H1 (cell line): ENCODE data around the gene PLXNB3. TPM values are rescaled to one million over a fixed set of nuclear protein-coding genes. Genes with fewer than 3 reads are reported as not detected.
"Not testable (repeated sequence)": the region's sequence is repeated elsewhere in the genome, so short reads cannot be mapped to it uniquely, and the experiment has no call there.

Experiments
- CTCF ChIA-PET: fragments of 300-600 bp; sonication (Branson Sonifier 250); formaldehyde crosslinking; loops from one replicate; lab custom pipeline; 2021; ENCODE audit not compliant: partially characterized antibody; lab: Charles Lee
- POLR2A ChIA-PET: fragments of 300-600 bp; sonication (Branson Sonifier 250); formaldehyde crosslinking; loops from one replicate; lab custom pipeline; 2021; ENCODE audit warnings: inconsistent platforms; ENCODE audit not compliant: partially characterized antibody; lab: Charles Lee
- DNase-seq, 2 experiments: peaks; one replicate each; pipeline versions ENCODE4 v3.0.0 to v3.0.0-alpha.2; 2010 to 2022; ENCODE audit warnings: low spot score in 2 of 2, low read depth in 1 of 2, mixed read lengths in 1 of 2
- FAIRE-seq: peaks from 2 replicates; lab custom pipeline; 2011; peaks lifted over from hg19 to GRCh38; lab: Jason Lieb, UNC
- H2AFZ ChIP-seq: 2 replicates; pipeline ENCODE4 v1.8.1; 2012; ENCODE audit warnings: low read length, inconsistent platforms
- H2AK5ac ChIP-seq: 2 replicates; pipeline ENCODE4 v1.6.1; 2013; ENCODE audit warnings: low read depth, low read length
- H2BK120ac ChIP-seq: replicated peaks from 2 replicates; pipeline ENCODE3; 2013; ENCODE audit warnings: low read depth, low read length, inconsistent platforms
- H2BK12ac ChIP-seq: 2 replicates; pipeline ENCODE4 v1.6.1; 2013; ENCODE audit warnings: low read depth, low read length
- H2BK15ac ChIP-seq: 2 replicates; pipeline ENCODE4 v1.6.1; 2013; ENCODE audit warnings: low read length
- H2BK20ac ChIP-seq: 2 replicates; pipeline ENCODE4 v1.6.1; 2013; ENCODE audit warnings: low read length
- H2BK5ac ChIP-seq: 2 replicates; pipeline ENCODE4 v1.6.1; 2013; ENCODE audit warnings: low read depth, low read length
- H3K14ac ChIP-seq: 2 replicates; pipeline ENCODE4 v1.6.1; 2013; ENCODE audit warnings: inconsistent platforms; ENCODE audit not compliant: insufficient read length
- H3K18ac ChIP-seq: 2 replicates; pipeline ENCODE4 v1.6.1; 2013; ENCODE audit warnings: low read length; ENCODE audit errors: extremely low read depth
- H3K23ac ChIP-seq: 2 replicates; pipeline ENCODE4 v1.6.1; 2013; ENCODE audit warnings: inconsistent platforms; ENCODE audit not compliant: insufficient read length
- H3K23me2 ChIP-seq: 2 replicates; pipeline ENCODE4 v1.6.1; 2013; ENCODE audit warnings: low read depth, low read length
- H3K27ac ChIP-seq: 2 replicates; pipeline ENCODE4 v1.6.1; 2011; ENCODE audit warnings: low read depth, low read length, inconsistent platforms
- H3K27me3 ChIP-seq, 4 experiments: replicated peaks in 1 of 4; 1 replicate in 1 of 4; 2 replicates in 3 of 4; pipeline versions ENCODE4 v1.6.1 to v1.8.1; 2011 to 2013; ENCODE audit warnings: low read length in 3 of 4, mild to moderate bottlenecking in 3 of 4, inconsistent platforms in 2 of 4, mixed read lengths in 2 of 4, moderate library complexity in 1 of 4; ENCODE audit not compliant: control insufficient read depth in 3 of 4, insufficient read depth in 3 of 4; ENCODE audit errors: extremely low read depth in 1 of 4
- H3K36me3 ChIP-seq, 4 experiments: 2 replicates each; pipeline versions ENCODE4 v1.6.1 to v1.8.1; 2011 to 2013; ENCODE audit warnings: mild to moderate bottlenecking in 4 of 4, low read length in 3 of 4, moderate library complexity in 2 of 4, control low read depth in 1 of 4, inconsistent platforms in 1 of 4; ENCODE audit not compliant: insufficient read depth in 4 of 4, control insufficient read depth in 2 of 4
- H3K4ac ChIP-seq: replicated peaks from 2 replicates; pipeline ENCODE3; 2013; ENCODE audit warnings: low read length, low read depth, mixed read lengths, inconsistent platforms; ENCODE audit not compliant: insufficient read length
- H3K4me1 ChIP-seq, 4 experiments: replicated peaks in 1 of 4; 1 replicate in 1 of 4; 2 replicates in 3 of 4; pipeline versions ENCODE4 v1.6.1 to v1.8.1; 2011 to 2013; ENCODE audit warnings: low read length in 3 of 4, inconsistent platforms in 2 of 4, mixed read lengths in 1 of 4; ENCODE audit not compliant: insufficient read depth in 4 of 4, control insufficient read depth in 3 of 4
- H3K4me2 ChIP-seq, 2 experiments: 2 replicates each; pipeline versions ENCODE4 v1.6.1 to v1.8.1; 2011 to 2013; ENCODE audit warnings: low read depth in 2 of 2, low read length in 2 of 2, control low read depth in 1 of 2, inconsistent platforms in 1 of 2, mild to moderate bottlenecking in 1 of 2; ENCODE audit not compliant: insufficient read depth in 1 of 2
- H3K4me3 ChIP-seq, 4 experiments: fragments of 200-600, 300-600 bp in 1 of 4; sonication (generic), shearing (Covaris generic), sonication (Bioruptor Twin) in 1 of 4; 2 replicates each; pipeline versions ENCODE4 v1.5.1 to v1.8.1; 2011 to 2016; ENCODE audit warnings: low read length in 4 of 4, low read depth in 3 of 4, control low read depth in 2 of 4, inconsistent platforms in 2 of 4, mild to moderate bottlenecking in 2 of 4, mixed read lengths in 1 of 4, moderate library complexity in 1 of 4; ENCODE audit not compliant: insufficient read depth in 2 of 4; ENCODE audit errors: extremely low read depth in 1 of 4
- H3K56ac ChIP-seq: replicated peaks from 2 replicates; pipeline ENCODE3; 2013; ENCODE audit warnings: low read depth, mild to moderate bottlenecking, mixed read lengths, low read length, inconsistent platforms; ENCODE audit not compliant: insufficient read length
- H3K79me1 ChIP-seq: 2 replicates; pipeline ENCODE4 v1.6.1; 2013; ENCODE audit warnings: low read depth, low read length, control low read depth
- H3K79me2 ChIP-seq, 2 experiments: 2 replicates each; pipeline versions ENCODE4 v1.6.1 to v1.8.1; 2012 to 2013; ENCODE audit warnings: low read length in 2 of 2, mild to moderate bottlenecking in 2 of 2, inconsistent platforms in 1 of 2; ENCODE audit not compliant: insufficient read depth in 2 of 2, control insufficient read depth in 1 of 2
- H3K9ac ChIP-seq, 4 experiments: replicated peaks in 1 of 4; 1 replicate in 1 of 4; 2 replicates in 3 of 4; pipeline versions ENCODE4 v1.6.1 to v1.8.1; 2011 to 2013; ENCODE audit warnings: low read depth in 3 of 4, low read length in 3 of 4, control low read depth in 2 of 4, mild to moderate bottlenecking in 2 of 4, moderate library complexity in 2 of 4, inconsistent platforms in 1 of 4; ENCODE audit errors: extremely low read depth in 1 of 4
- H3K9me3 ChIP-seq, 2 experiments: 2 replicates each; pipeline versions ENCODE4 v1.6.1 to v1.8.1; 2012 to 2013; ENCODE audit warnings: mild to moderate bottlenecking in 2 of 2, moderate library complexity in 2 of 2, control low read depth in 1 of 2, inconsistent platforms in 1 of 2, low read depth in 1 of 2, low read length in 1 of 2, mixed read lengths in 1 of 2; ENCODE audit not compliant: insufficient read depth in 2 of 2
- H4K20me1 ChIP-seq, 2 experiments: replicated peaks in 1 of 2; 2 replicates each; pipeline versions ENCODE3 to v1.8.1; 2011 to 2013; ENCODE audit warnings: inconsistent platforms in 2 of 2, low read length in 2 of 2, mild to moderate bottlenecking in 1 of 2; ENCODE audit not compliant: insufficient read depth in 2 of 2, control insufficient read depth in 1 of 2
- H4K5ac ChIP-seq: 2 replicates; pipeline ENCODE4 v1.6.1; 2013; ENCODE audit warnings: low read length, low read depth, mixed read lengths, inconsistent platforms; ENCODE audit not compliant: insufficient read length
- H4K8ac ChIP-seq: 2 replicates; pipeline ENCODE4 v1.8.0; 2013; ENCODE audit warnings: mild to moderate bottlenecking, moderate library complexity, low read length, inconsistent platforms; ENCODE audit not compliant: insufficient read depth; ENCODE audit errors: extremely low read depth
- H4K91ac ChIP-seq: replicated peaks from 2 replicates; pipeline ENCODE3; 2013; ENCODE audit warnings: low read length, mixed read lengths, inconsistent platforms; ENCODE audit not compliant: insufficient read length
- WGBS, 2 experiments: shearing (Covaris generic) in 1 of 2; methylation state at CpG; one replicate each; pipeline versions ENCODE4 v1.1.6 to v1.1.7; 2013 to 2015; ENCODE audit warnings: low lambda C conversion rate in 2 of 2, mixed read lengths in 2 of 2, inconsistent platforms in 1 of 2, low coverage in 1 of 2, missing lambda C conversion rate in 1 of 2; ENCODE audit not compliant: insufficient replicate concordance in 2 of 2, insufficient coverage in 1 of 2, insufficient read length in 1 of 2; ENCODE audit errors: extremely low coverage in 1 of 2, missing lambda C conversion rate in 1 of 2; 5-methylcytosine and 5-hydroxymethylcytosine counted together
- polyA plus RNA-seq, 7 experiments: library from polyadenylated mRNA; depleted of rRNA in 3 of 7; stranded (reverse) in 5 of 7; unstranded in 2 of 7; fragments of >200 nt in 5 of 7; fragments of 200-250 nt in 2 of 7; gene quantifications; 1 replicate in 5 of 7; 2 replicates in 1 of 7; 4 replicates in 1 of 7; pipeline versions ENCODE4 v1.2.1 to v1.2.3, GENCODE V29; 2011 to 2013; ENCODE audit warnings: missing spikeins in 2 of 7, mixed read lengths in 2 of 7
- total RNA-seq: library from RNA; stranded (reverse); fragmentation: NEBNext Ultra II Directional; extraction: Animal tissue kit (Norgen Biotek cat#: 25700); gene quantifications from 2 replicates; pipeline ENCODE4 v1.2.1, GENCODE V29; 2021

Gene PLXNB3
- total and polyA plus RNA-seq, 2 of the 8 experiments (the other 6 are each of a cell fraction or from before 2014, with no cell fraction given) = 1.2 to 2.7 TPM

DNA sequence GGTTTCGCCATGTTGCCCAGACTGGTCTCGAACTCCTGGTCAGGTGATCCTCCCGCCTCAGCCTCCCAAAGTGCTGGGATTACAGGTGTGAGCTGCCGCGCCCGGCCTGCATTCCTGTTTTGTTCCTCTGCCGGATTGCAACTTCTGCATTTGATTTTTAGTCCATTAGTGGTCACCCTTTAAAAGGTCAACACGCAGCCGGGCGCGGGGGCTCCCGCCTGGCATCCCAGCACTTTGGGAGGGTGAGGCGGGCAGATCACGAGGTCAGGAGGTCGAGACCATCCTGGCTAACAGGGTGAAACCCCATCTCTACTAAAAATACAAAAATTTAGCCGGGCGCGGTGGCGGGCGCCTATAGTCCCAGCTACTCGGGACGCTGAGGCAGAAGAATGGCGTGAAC is 33.9 kb upstream of the PLXNB3 start:
- H3K27ac ChIP-seq, H2BK15ac ChIP-seq, H3K9me3 ChIP-seq, DNase-seq, H3K4ac ChIP-seq, H3K27me3 ChIP-seq, H3K36me3 ChIP-seq, H4K5ac ChIP-seq, H3K14ac ChIP-seq, H2AK5ac ChIP-seq, H4K91ac ChIP-seq, H3K4me3 ChIP-seq, H3K18ac ChIP-seq, H3K56ac ChIP-seq, H3K4me2 ChIP-seq, H3K23me2 ChIP-seq, H3K9ac ChIP-seq, H2AFZ ChIP-seq, H4K8ac ChIP-seq, H2BK120ac ChIP-seq, H3K79me1 ChIP-seq, FAIRE-seq, H2BK12ac ChIP-seq, H3K23ac ChIP-seq, H2BK20ac ChIP-seq, POLR2A ChIA-PET, H3K79me2 ChIP-seq, H2BK5ac ChIP-seq, H4K20me1 ChIP-seq: not testable (repeated sequence)
- WGBS, 2 experiments = 91% methylated on average over 10 of the region's 23 CpGs; no CpG with 5 or more reads in 1 of the 2 experiments
- CTCF ChIA-PET = interaction anchor here (1.6 kb wide), 1 partner anchor 15 kb away, joined by 4 read pairs; no protein-coding TSS in a partner anchor
- H3K4me1 ChIP-seq = peaks cover 0 to 15% (median 9%) of the 10 kb centered on the region in 4 experiments; a peak in 6 of 7 replicates
